Measurements from ENCODE around the gene PMVK.

DNA sequence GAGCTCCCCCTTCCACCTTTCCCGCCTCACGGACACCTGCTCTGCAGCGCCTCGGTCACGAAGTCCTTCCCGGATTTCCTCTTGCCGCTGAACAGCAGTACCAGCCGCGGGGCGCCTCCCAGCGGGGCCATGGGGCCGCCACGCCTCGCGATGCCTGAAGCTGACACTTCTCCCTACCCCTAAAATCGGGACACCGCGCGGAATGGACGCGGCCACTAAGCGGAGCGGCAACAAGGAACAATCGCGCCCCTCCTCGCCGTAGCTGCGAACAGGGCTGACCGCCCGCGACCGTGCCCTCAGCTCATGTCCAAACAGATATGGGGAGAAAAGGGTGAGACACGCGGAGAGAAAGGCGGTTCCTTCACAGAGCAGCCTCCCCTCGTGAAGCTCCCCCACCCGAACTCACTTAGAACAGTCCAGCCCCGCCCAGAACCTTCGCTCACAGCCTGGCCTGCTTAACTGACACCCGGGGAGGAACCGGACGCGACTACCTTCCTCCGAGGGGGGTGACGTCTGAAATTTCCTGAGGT is at the start of gene PMVK:
- no peak for TF ChIP-seq EZH2 (IDR thresholded peaks at IDR 0.05)
- peak; percentile 78 for TF ChIP-seq POLR2AphosphoS5 (IDR thresholded peaks at IDR 0.05; ENCODE audit: borderline replicate concordance, low read depth, low read length)
- no peak for TF ChIP-seq FOXP2 (optimal IDR thresholded peaks at IDR 0.05; ENCODE audit: control extremely low read depth, extremely low read length, insufficient read depth)
